Breast epithelium (tissue), 3 donors: ENCODE data around the gene RSPO1.

Experiments
- POLR2AphosphoS5 ChIP-seq, 3 donors: sonication (generic); formaldehyde crosslinking; IDR thresholded peaks; one replicate each; pipeline ENCODE4 v1.6.1; 2017; ENCODE audit warnings: antibody characterized with exemption in 3 of 3
- TF ChIP-seq, protein P1 (sequence below), 3 donors: fragments of 450-650 bp; IDR thresholded peaks; one replicate each; pipeline ENCODE4 v1.5.1; 2016 to 2017; ENCODE audit warnings: antibody characterized with exemption in 3 of 3, mild to moderate bottlenecking in 3 of 3, moderate library complexity in 3 of 3

DNA sequence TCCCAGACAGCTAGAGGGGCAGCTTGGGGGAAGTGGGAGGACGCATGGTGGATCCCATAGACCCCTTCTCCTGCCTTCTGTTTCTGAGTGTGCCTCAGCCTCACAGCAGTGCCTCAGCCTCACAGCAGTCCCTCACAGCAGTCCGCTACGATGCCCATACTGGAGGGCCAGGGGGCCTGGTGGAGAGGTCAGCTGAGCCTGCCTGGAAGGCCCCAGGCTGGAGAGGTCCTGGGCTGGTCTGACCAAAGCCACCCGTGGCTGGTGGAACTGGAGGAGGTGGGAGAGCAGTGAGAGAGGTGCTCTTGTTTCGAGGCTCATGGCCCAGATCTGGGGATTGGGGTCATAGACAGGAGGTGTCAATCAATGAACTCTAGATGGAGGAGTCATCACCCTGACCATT lies 16.0 kb upstream of the RSPO1 start:
- TF ChIP-seq, protein P1, sequence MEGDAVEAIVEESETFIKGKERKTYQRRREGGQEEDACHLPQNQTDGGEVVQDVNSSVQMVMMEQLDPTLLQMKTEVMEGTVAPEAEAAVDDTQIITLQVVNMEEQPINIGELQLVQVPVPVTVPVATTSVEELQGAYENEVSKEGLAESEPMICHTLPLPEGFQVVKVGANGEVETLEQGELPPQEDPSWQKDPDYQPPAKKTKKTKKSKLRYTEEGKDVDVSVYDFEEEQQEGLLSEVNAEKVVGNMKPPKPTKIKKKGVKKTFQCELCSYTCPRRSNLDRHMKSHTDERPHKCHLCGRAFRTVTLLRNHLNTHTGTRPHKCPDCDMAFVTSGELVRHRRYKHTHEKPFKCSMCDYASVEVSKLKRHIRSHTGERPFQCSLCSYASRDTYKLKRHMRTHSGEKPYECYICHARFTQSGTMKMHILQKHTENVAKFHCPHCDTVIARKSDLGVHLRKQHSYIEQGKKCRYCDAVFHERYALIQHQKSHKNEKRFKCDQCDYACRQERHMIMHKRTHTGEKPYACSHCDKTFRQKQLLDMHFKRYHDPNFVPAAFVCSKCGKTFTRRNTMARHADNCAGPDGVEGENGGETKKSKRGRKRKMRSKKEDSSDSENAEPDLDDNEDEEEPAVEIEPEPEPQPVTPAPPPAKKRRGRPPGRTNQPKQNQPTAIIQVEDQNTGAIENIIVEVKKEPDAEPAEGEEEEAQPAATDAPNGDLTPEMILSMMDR (IDR thresholded peaks at IDR 0.05) = no peak
- TF ChIP-seq POLR2AphosphoS5 (IDR thresholded peaks at IDR 0.05) = no peak
